IMR-90 (cell line): Measurements from ENCODE around the gene LIPH. TPM values are rescaled to one million over a fixed set of nuclear protein-coding genes. Genes with fewer than 3 reads are reported as not detected.

Source experiments
- ATAC-seq: fragments of 200-7000 bp; cut with Tn5 transposase; 2 replicates; pipeline ENCODE4 v1.9.1; 2020; ENCODE audit warnings: low read depth, mild to moderate bottlenecking, moderate library complexity
- BruUV-seq: library from RNA; stranded (reverse); fragments of 400-500 nt; replicated peaks from 2 replicates; lab custom pipeline; 2021; lab: Mats Ljungman, UMichigan
- CTCF ChIA-PET: fragments of 300-600 bp; formaldehyde crosslinking; extraction: SDS; loops from one replicate; lab custom pipeline; 2021; ENCODE audit warnings: antibody characterized with exemption; lab: Yijun Ruan, JAX
- POLR2A ChIA-PET: fragments of 300-600 bp; sonication (Branson Sonifier 250); formaldehyde crosslinking; loops from one replicate; lab custom pipeline; 2022; ENCODE audit warnings: antibody characterized with exemption; ENCODE audit not compliant: unreplicated experiment; lab: Charles Lee
- DNase-seq: peaks from one replicate; pipeline ENCODE4 v3.0.0; 2013
- H2AFZ ChIP-seq: replicated peaks from 2 replicates; pipeline ENCODE3; 2013; ENCODE audit warnings: low read length, mild to moderate bottlenecking; ENCODE audit not compliant: poor library complexity
- H2AK5ac ChIP-seq: 2 replicates; pipeline ENCODE4 v1.6.1; 2013; ENCODE audit warnings: low read depth, low read length, inconsistent platforms
- H2AK9ac ChIP-seq: replicated peaks from 2 replicates; pipeline ENCODE3; 2013; ENCODE audit warnings: mild to moderate bottlenecking, low read depth, low read length, moderate library complexity; ENCODE audit not compliant: poor library complexity
- H2BK120ac ChIP-seq: 2 replicates; pipeline ENCODE4 v1.6.1; 2013; ENCODE audit warnings: low read depth, low read length, inconsistent platforms
- H2BK15ac ChIP-seq: 3 replicates; pipeline ENCODE4 v1.6.1; 2013; ENCODE audit warnings: low read depth, low read length, inconsistent platforms
- H2BK20ac ChIP-seq: 2 replicates; pipeline ENCODE4 v1.6.1; 2013; ENCODE audit warnings: low read depth, mild to moderate bottlenecking, inconsistent platforms, low read length, moderate library complexity
- H2BK5ac ChIP-seq: 2 replicates; pipeline ENCODE4 v1.6.1; 2013; ENCODE audit warnings: mild to moderate bottlenecking, low read depth, low read length, inconsistent platforms; ENCODE audit not compliant: poor library complexity, severe bottlenecking
- H3K14ac ChIP-seq: replicated peaks from 2 replicates; pipeline ENCODE4 v1.6.1; 2013; ENCODE audit warnings: low read depth, low read length, inconsistent platforms
- H3K18ac ChIP-seq: 2 replicates; pipeline ENCODE4 v1.6.1; 2013; ENCODE audit warnings: low read depth, low read length, control low read depth
- H3K23ac ChIP-seq: 2 replicates; pipeline ENCODE4 v1.6.1; 2013; ENCODE audit warnings: low read depth, low read length, inconsistent platforms
- H3K27ac ChIP-seq: 2 replicates; pipeline ENCODE4 v1.5.1; 2013; ENCODE audit warnings: mild to moderate bottlenecking, control low read depth, low read length; ENCODE audit not compliant: insufficient read depth
- H3K27me3 ChIP-seq: 2 replicates; pipeline ENCODE4 v1.6.1; 2013; ENCODE audit warnings: low read length; ENCODE audit not compliant: control insufficient read depth, insufficient read depth
- H3K36me3 ChIP-seq: 2 replicates; pipeline ENCODE4 v1.6.1; 2013; ENCODE audit warnings: low read length, mixed read lengths; ENCODE audit not compliant: control insufficient read depth, insufficient read depth
- H3K4ac ChIP-seq: 2 replicates; pipeline ENCODE4 v1.6.1; 2013; ENCODE audit warnings: low read depth, low read length, inconsistent platforms
- H3K4me1 ChIP-seq: 2 replicates; pipeline ENCODE4 v1.6.1; 2013; ENCODE audit warnings: low read length, mixed read lengths; ENCODE audit not compliant: control insufficient read depth, insufficient read depth
- H3K4me2 ChIP-seq: 2 replicates; pipeline ENCODE4 v1.6.1; 2013; ENCODE audit warnings: low read depth, mild to moderate bottlenecking, control low read depth, low read length, moderate library complexity
- H3K4me3 ChIP-seq: 2 replicates; pipeline ENCODE4 v1.5.1; 2013; ENCODE audit warnings: low read depth, mild to moderate bottlenecking, control low read depth, low read length, moderate library complexity; ENCODE audit not compliant: insufficient read depth
- H3K56ac ChIP-seq: 2 replicates; pipeline ENCODE4 v1.6.1; 2013; ENCODE audit warnings: low read length, inconsistent platforms; ENCODE audit not compliant: insufficient read depth; ENCODE audit errors: extremely low read depth
- H3K79me1 ChIP-seq, 2 experiments: 2 replicates each; pipeline ENCODE4 v1.6.1; 2013; ENCODE audit warnings: low read length in 2 of 2, inconsistent platforms in 1 of 2, low read depth in 1 of 2
- H3K9ac ChIP-seq: 2 replicates; pipeline ENCODE4 v1.6.1; 2013; ENCODE audit warnings: low read depth, low read length, control low read depth
- H3K9me1 ChIP-seq: 2 replicates; pipeline ENCODE4 v1.6.1; 2013; ENCODE audit warnings: low read length, inconsistent platforms; ENCODE audit not compliant: insufficient read depth
- H3K9me3 ChIP-seq: 2 replicates; pipeline ENCODE4 v1.6.1; 2013; ENCODE audit warnings: low read length; ENCODE audit not compliant: control insufficient read depth, insufficient read depth
- H4K20me1 ChIP-seq: 2 replicates; pipeline ENCODE4 v1.6.1; 2013; ENCODE audit warnings: low read length, inconsistent platforms; ENCODE audit not compliant: insufficient read depth
- H4K5ac ChIP-seq: 2 replicates; pipeline ENCODE4 v1.6.1; 2013; ENCODE audit warnings: mild to moderate bottlenecking, low read depth, low read length, control low read depth
- H4K8ac ChIP-seq, 2 experiments: 2 replicates each; pipeline ENCODE4 v1.6.1; 2013; ENCODE audit warnings: low read depth in 2 of 2, low read length in 2 of 2, control low read depth in 1 of 2, inconsistent platforms in 1 of 2
- H4K91ac ChIP-seq: 2 replicates; pipeline ENCODE4 v1.6.1; 2013; ENCODE audit warnings: low read depth, low read length, inconsistent platforms; ENCODE audit not compliant: insufficient read depth
- BHLHE40 ChIP-seq: fragments of 150-350 bp; IDR thresholded peaks from 2 replicates; pipeline ENCODE4 v1.6.1; 2016; ENCODE audit warnings: mild to moderate bottlenecking, low read depth, low read length
- CHD1 ChIP-seq: IDR thresholded peaks from 2 replicates; pipeline ENCODE4 v1.6.1; 2012; ENCODE audit warnings: low read depth, low read length, improper control_type of control experiment
- FOS ChIP-seq: fragments of 150-350 bp; IDR thresholded peaks from 2 replicates; pipeline ENCODE4 v1.6.1; 2016; ENCODE audit warnings: low read depth, low read length
- MAZ ChIP-seq: IDR thresholded peaks from 2 replicates; pipeline ENCODE4 v1.6.1; 2012; ENCODE audit warnings: low read depth, mild to moderate bottlenecking, low read length, improper control_type of control experiment, moderate library complexity, borderline replicate concordance
- MXI1 ChIP-seq: IDR thresholded peaks from 2 replicates; pipeline ENCODE4 v1.6.1; 2012; ENCODE audit warnings: low read depth, mild to moderate bottlenecking, low read length, moderate library complexity, borderline replicate concordance
- NFE2L2 ChIP-seq: fragments of 150-350 bp; IDR thresholded peaks from 2 replicates; pipeline ENCODE4 v1.6.1; 2016; ENCODE audit warnings: low read depth, mild to moderate bottlenecking, low read length
- POLR2A ChIP-seq: IDR thresholded peaks from 2 replicates; pipeline ENCODE4 v1.6.1; 2012; ENCODE audit warnings: mild to moderate bottlenecking, low read depth, low read length
- RFX5 ChIP-seq: IDR thresholded peaks from 2 replicates; pipeline ENCODE4 v1.8.0; 2012; ENCODE audit warnings: low read depth, mild to moderate bottlenecking, low read length, moderate library complexity
- SMC3 ChIP-seq: fragments of 150-350 bp; IDR thresholded peaks from 2 replicates; pipeline ENCODE4 v1.6.1; 2016; ENCODE audit warnings: low read depth, mild to moderate bottlenecking, antibody characterized with exemption, low read length, moderate library complexity
- WGBS, 2 experiments: methylation state at CpG; one replicate each; pipeline versions ENCODE4 v1.1.5 to v1.1.7; 2013; ENCODE audit warnings: missing lambda C conversion rate in 2 of 2; ENCODE audit not compliant: insufficient read length in 1 of 2; ENCODE audit errors: extremely low coverage in 2 of 2; 5-methylcytosine and 5-hydroxymethylcytosine counted together
- dilution Hi-C: fragments of 300-500 bp; cut with HindIII; formaldehyde crosslinking; loops from one replicate; pipeline ENCODE4 v1.14.3; 2018; ENCODE audit warnings: low sequenced_read_pairs; ENCODE audit not compliant: unreplicated experiment
- in situ Hi-C: fragments of 300-500 bp; cut with MboI; formaldehyde crosslinking; loops from 3 replicates; pipeline ENCODE4 v1.14.3; 2019; ENCODE audit warnings: low sequenced_read_pairs, inconsistent platforms, mixed read lengths
- intact Hi-C: fragments of 100-400 bp; cut with micrococcal nuclease; formaldehyde crosslinking; loops from 2 replicates; pipeline ENCODE4 v1.10.0; 2022
- polyA plus RNA-seq, 3 experiments: library from polyadenylated mRNA; depleted of rRNA; stranded (reverse); fragments of >200 nt; gene quantifications; 2 replicates each; pipeline ENCODE4 v1.2.3, GENCODE V29; 2012; ENCODE audit warnings: low replicate concordance in 1 of 3
- total RNA-seq: library from RNA; depleted of rRNA; stranded (reverse); fragments of >200 nt; gene quantifications from 2 replicates; pipeline ENCODE4 v1.2.3, GENCODE V29; 2012

LIPH gene
- total and polyA plus RNA-seq, 2 of the 4 experiments (the other 2 are of a cell fraction) = 0.27 to 0.36 TPM

- H4K5ac ChIP-seq = no peak overlapping the region
- no peak overlapping the region for H2BK15ac ChIP-seq
- dilution Hi-C loops (no loop called here), in situ Hi-C loops (no loop called here), intact Hi-C loops (no loop called here)
- H2BK120ac ChIP-seq = no peak overlapping the region
- BruUV-seq = no TSS peak
- H3K4me3 ChIP-seq = no peak overlapping the region
- DNase-seq (no peak), ATAC-seq (no peak)
- no peak overlapping the region for H3K27ac ChIP-seq
- ChIA-PET POLR2A (no interaction called here), CTCF (no interaction called here)
- H4K20me1 ChIP-seq = no peaks in the 10 kb centered on the region
- H2AFZ ChIP-seq = no peak overlapping the region
- no peak overlapping the region for H3K18ac ChIP-seq
- H3K4me2 ChIP-seq = no peak overlapping the region
- H3K14ac ChIP-seq = no peak overlapping the region
- no peak for TF ChIP-seq POLR2A
- no peak for TF ChIP-seq FOS
- TF ChIP-seq NFE2L2 = no peak
- TF ChIP-seq RFX5 = no peak
- no peak for TF ChIP-seq MXI1
- TF ChIP-seq BHLHE40 = no peak
- TF ChIP-seq SMC3 = no peak
- no peak for TF ChIP-seq MAZ
- TF ChIP-seq CHD1 = no peak
- no peak overlapping the region for H2AK9ac ChIP-seq
- no CpG with 5 or more reads among the region's 6 CpGs for WGBS, 2 experiments
- H4K8ac ChIP-seq = no peak overlapping the region
- 0 out of 2 replicates have a peak, but pooled peaks cover 5% of the 10 kb centered on the region for H3K27me3 ChIP-seq
- H2BK5ac ChIP-seq = no peak overlapping the region
- H2BK20ac ChIP-seq = no peak overlapping the region
- no peak overlapping the region for H3K4ac ChIP-seq
- H4K91ac ChIP-seq = no peak overlapping the region
- no peaks in the 10 kb centered on the region for H3K9me3 ChIP-seq
- H3K79me1 ChIP-seq = peaks cover 0 to 23% of the 10 kb centered on the region in 2 experiments; a peak in 3 of 4 replicates
- H2AK5ac ChIP-seq = no peak overlapping the region
- no peak overlapping the region for H3K23ac ChIP-seq
- no peak overlapping the region for H3K56ac ChIP-seq
- no peaks in the 10 kb centered on the region for H3K36me3 ChIP-seq
- no peaks in the 10 kb centered on the region for H3K4me1 ChIP-seq
- no peak overlapping the region for H3K9ac ChIP-seq
- 0 out of 2 replicates have a peak, but pooled peaks cover 3% of the 10 kb centered on the region for H3K9me1 ChIP-seq
Observed at GRCh38 chr3:185583925-185584324, 31.5 kb upstream of the LIPH start.
